Tibial artery (tissue), 4 donors: ENCODE measurements around the gene PCSK5.

ENCODE experiments used
- DNase-seq, 2 donors: peaks; one replicate each; pipeline ENCODE4 v3.0.0-alpha.2; 2019
- H3K27ac ChIP-seq, 2 donors: fragments of 200-600 bp; sonication (generic) in 1 of 2; 1 replicate in 1 of 2; 2 replicates in 1 of 2; pipeline ENCODE4 v1.5.1; 2018 to 2019; ENCODE audit warnings: mild to moderate bottlenecking in 1 of 2
- H3K27me3 ChIP-seq, 2 donors: fragments of 200-600 bp; sonication (generic) in 1 of 2; one replicate each; pipeline versions ENCODE4 v1.5.1 to v1.6.0; 2016 to 2019
- H3K36me3 ChIP-seq, 3 donors: fragments of 200-600 bp; sonication (generic) in 2 of 3; one replicate each; pipeline ENCODE4 v1.5.1; 2016 to 2019; ENCODE audit warnings: mild to moderate bottlenecking in 2 of 3
- H3K4me1 ChIP-seq, 4 donors: fragments of 200-600 bp; sonication (generic) in 2 of 4; 1 replicate in 3 of 4; 2 replicates in 1 of 4; pipeline ENCODE4 v1.5.1; 2016 to 2019
- H3K4me3 ChIP-seq, 2 donors: fragments of 200-600 bp; sonication (generic) in 1 of 2; 1 replicate in 1 of 2; 2 replicates in 1 of 2; pipeline ENCODE4 v1.5.1; 2018 to 2019; ENCODE audit warnings: mild to moderate bottlenecking in 2 of 2
- H3K9me3 ChIP-seq, 3 donors: fragments of 200-600 bp; sonication (generic) in 1 of 3; one replicate each; pipeline ENCODE4 v1.5.1; 2016 to 2019
- CTCF ChIP-seq, 2 experiments: fragments of 200-600 bp in 1 of 2; fragments of 450-650 bp in 1 of 2; IDR thresholded peaks; one replicate each; pipeline ENCODE4 v1.5.1; 2017 to 2019; ENCODE audit warnings: antibody characterized with exemption in 2 of 2, mild to moderate bottlenecking in 1 of 2, moderate library complexity in 1 of 2
- intact Hi-C: fragments of 100-400 bp; cut with DNase I; formaldehyde crosslinking; loops from one replicate; pipeline ENCODE4 v1.15.0; 2023; ENCODE audit warnings: low total_unique reads

Gene PCSK5

GRCh38 chr9:76161541-76161940 lies 271.1 kb downstream of the PCSK5 start:
- H3K36me3 ChIP-seq, result peaks cover 10 to 20% (median 10%) of the 10 kb centered on the region in 3 donors
- H3K4me1 ChIP-seq, result peaks cover 0 to 28% (median 17%) of the 10 kb centered on the region in 4 donors
- no peaks in the 10 kb centered on the region for H3K27me3 ChIP-seq
- H3K4me3 ChIP-seq, result peak overlapping the region in 1 of 2 donors; percentile 5
- no peak for TF ChIP-seq CTCF (IDR thresholded peaks at IDR 0.05)
- DNase-seq, result no peak
- peak overlapping the region; percentile 44 to 47 for H3K27ac ChIP-seq
- intact Hi-C loops, result no loop called here
- H3K9me3 ChIP-seq, result no peaks in the 10 kb centered on the region

GRCh38 chr9:76162086-76162730 lies 271.7 kb downstream of the PCSK5 start:
- Histone ChIP-seq H3K27me3 (no peaks in the 10 kb centered on the region), H3K4me3 (no peak overlapping the region), H3K36me3 (peaks cover 7 to 20% (median 15%) of the 10 kb centered on the region in 3 donors), H3K9me3 (no peaks in the 10 kb centered on the region), H3K27ac (peak overlapping the region; percentile 44 to 47), H3K4me1 (peaks cover 0 to 28% (median 17%) of the 10 kb centered on the region in 4 donors)
- DNase-seq, result no peak
- intact Hi-C loops, result no loop called here
- no peak for TF ChIP-seq CTCF (IDR thresholded peaks at IDR 0.05)

GRCh38 chr9:76162751-76163500 lies 272.5 kb downstream of the PCSK5 start:
- Histone ChIP-seq H3K27ac (peak overlapping the region; percentile 44 to 47), H3K4me1 (peaks cover 0 to 28% (median 17%) of the 10 kb centered on the region in 4 donors), H3K9me3 (no peaks in the 10 kb centered on the region), H3K4me3 (no peak overlapping the region), H3K27me3 (no peaks in the 10 kb centered on the region), H3K36me3 (peaks cover 5 to 20% (median 15%) of the 10 kb centered on the region in 3 donors)
- intact Hi-C loops, result no loop called here
- TF ChIP-seq CTCF (IDR thresholded peaks at IDR 0.05), result no peak
- DNase-seq, result no peak

- Histone ChIP-seq H3K4me1 (peaks cover 0 to 19% (median 12%) of the 10 kb centered on the region in 4 donors), H3K9me3 (no peaks in the 10 kb centered on the region), H3K4me3 (no peak overlapping the region), H3K36me3 (peaks cover 15 to 35% (median 35%) of the 10 kb centered on the region in 3 donors), H3K27ac (no peak overlapping the region), H3K27me3 (no peaks in the 10 kb centered on the region)
- TF ChIP-seq CTCF (IDR thresholded peaks at IDR 0.05), result no peak
- intact Hi-C loops, result no loop called here
- no peak for DNase-seq
These were observed 276.1 kb downstream of the PCSK5 start for GRCh38 chr9:76166526-76166925.

- no peak for TF ChIP-seq CTCF (IDR thresholded peaks at IDR 0.05)
- Histone ChIP-seq H3K9me3 (no peaks in the 10 kb centered on the region), H3K36me3 (peaks cover 14 to 21% (median 20%) of the 10 kb centered on the region in 3 donors), H3K27ac (no peak overlapping the region), H3K4me3 (no peak overlapping the region), H3K4me1 (no peaks in the 10 kb centered on the region), H3K27me3 (no peaks in the 10 kb centered on the region)
- intact Hi-C loops, result no loop called here
- DNase-seq, result no peak
These were observed 285.7 kb downstream of the PCSK5 start for GRCh38 chr9:76176171-76176570.
